Measurements from ENCODE around the gene OPN5. TPM values are rescaled to one million over a fixed set of nuclear protein-coding genes. Genes with fewer than 3 reads are reported as not detected.

OPN5 gene
- total RNA-seq (2014; rRNA removed; shearing (Covaris generic)) (not detected in 2 replicates), polyA plus RNA-seq (2016; fragmentation: Nextera tagmentation; extraction: Ambion mirVana) (not detected in 2 replicates)
- long read RNA-seq: 0 reads

- ATAC-seq: no peak
- H3K9me2 ChIP-seq (ENCODE audit: insufficient read depth): peaks cover 5% of the 10 kb centered on the region
- H2AFZ ChIP-seq: no peak within 1 kb of the TSS
- Mint-ChIP-seq H3K9me3 (no peaks in the 10 kb centered on the region), H3K36me3 (ENCODE audit: low read depth) (no peaks in the 10 kb centered on the region), H3K4me3 (no peak within 1 kb of the TSS), H3K27ac (no peak within 1 kb of the TSS), H3K27me3 (ENCODE audit: insufficient read depth, low read depth, poor library complexity) (no peaks in the 10 kb centered on the region), H3K4me1 (peaks cover 10% of the 10 kb centered on the region; the same call in 2 of the 3 replicates)
- TF ChIP-seq ZNF114 (CRISPR knock-in tag; IDR thresholded peaks at IDR 0.05): no peak
- no peak for TF ChIP-seq CTCF (conservative IDR thresholded peaks at IDR 0.05; ENCODE audit: low read depth in 2 of 2)
- no peak for TF ChIP-seq CREB1 (CRISPR knock-in tag; IDR thresholded peaks at IDR 0.05; ENCODE audit: low read depth)
- TF ChIP-seq REST (IDR thresholded peaks at IDR 0.05; ENCODE audit: unreplicated experiment): no peak
- TF ChIP-seq JUNB (IDR thresholded peaks at IDR 0.05; ENCODE audit: unreplicated experiment): no peak
- no peaks in the 10 kb centered on the region for H3F3A ChIP-seq (replicated peaks; ENCODE audit: low read depth)
- H3K4me1 ChIP-seq (ENCODE audit: insufficient read depth): no peaks in the 10 kb centered on the region
- no peaks in the 10 kb centered on the region for H4K20me1 ChIP-seq (replicated peaks; ENCODE audit: insufficient read depth)
- H3K4me2 ChIP-seq: no peak within 1 kb of the TSS
- H3K79me2 ChIP-seq (replicated peaks; ENCODE audit: insufficient read depth): no peaks in the 10 kb centered on the region
- no peak within 1 kb of the TSS for H3K27ac ChIP-seq (ENCODE audit: low read depth)
- H3K36me3 ChIP-seq (ENCODE audit: insufficient read depth): no peaks in the 10 kb centered on the region
- DNase-seq (ENCODE audit: low spot score): no peak
- H3K27me3 ChIP-seq (ENCODE audit: insufficient read depth): no peaks in the 10 kb centered on the region
- H3K4me3 ChIP-seq: no peak within 1 kb of the TSS
Observed at GRCh38 chr6:47781732-47782131, at the start of gene OPN5. Gene OPN5, plus strand, starts transcription at chr6:47782032. Its CDS starts 35 bp downstream, at chr6:47782067.

- H3K4me3 ChIP-seq: no peak overlapping the region
- no peaks in the 10 kb centered on the region for H3K79me2 ChIP-seq (replicated peaks; ENCODE audit: insufficient read depth)
- no peaks in the 10 kb centered on the region for H3F3A ChIP-seq (replicated peaks; ENCODE audit: low read depth)
- H3K27me3 ChIP-seq (ENCODE audit: insufficient read depth): no peaks in the 10 kb centered on the region
- Mint-ChIP-seq H3K27me3 (ENCODE audit: insufficient read depth, low read depth, poor library complexity) (peaks cover 2% of the 10 kb centered on the region), H3K27ac (no peak overlapping the region), H3K9me3 (no peaks in the 10 kb centered on the region), H3K36me3 (ENCODE audit: low read depth) (no peaks in the 10 kb centered on the region), H3K4me1 (peaks cover 41% of the 10 kb centered on the region), H3K4me3 (no peak overlapping the region)
- TF ChIP-seq STAT1 (IDR thresholded peaks at IDR 0.05; ENCODE audit: unreplicated experiment): no peak
- peak; percentile 46 to 69 for TF ChIP-seq CTCF (conservative IDR thresholded peaks at IDR 0.05; ENCODE audit: low read depth in 2 of 2)
- no peaks in the 10 kb centered on the region for H4K20me1 ChIP-seq (replicated peaks; ENCODE audit: insufficient read depth)
- peak; percentile 56 for ATAC-seq
- H3K4me2 ChIP-seq: peak overlapping the region; percentile 57; the same call in 1 of the 2 replicates
- H3K4me1 ChIP-seq (ENCODE audit: insufficient read depth): peaks cover 35% of the 10 kb centered on the region
- no peak overlapping the region for H2AFZ ChIP-seq
- no peaks in the 10 kb centered on the region; the same call in 1 of the 2 replicates for H3K9me2 ChIP-seq (ENCODE audit: insufficient read depth)
- H3K27ac ChIP-seq (ENCODE audit: low read depth): peak overlapping the region; percentile 61
- no peaks in the 10 kb centered on the region for H3K36me3 ChIP-seq (ENCODE audit: insufficient read depth)
- peak; percentile 60 for DNase-seq (ENCODE audit: low spot score)
Observed at GRCh38 chr6:47733879-47734558, 47.8 kb upstream of the OPN5 start.

All from GM23338 (cell line).